HG03575 (cell line): ENCODE data around the gene COX5A.
A peak's percentile ranks its signal among the peaks of the same experiment; 100 is the strongest.

Source experiments
- ATAC-seq: cut with Tn5 transposase; IDR thresholded peaks from one replicate; pipeline ENCODE4 v1.9.1; 2021; ENCODE audit not compliant: unreplicated experiment, insufficient number of reproducible peaks, low FRiP score; ENCODE audit errors: extremely low read depth

COX5A gene

DNA sequence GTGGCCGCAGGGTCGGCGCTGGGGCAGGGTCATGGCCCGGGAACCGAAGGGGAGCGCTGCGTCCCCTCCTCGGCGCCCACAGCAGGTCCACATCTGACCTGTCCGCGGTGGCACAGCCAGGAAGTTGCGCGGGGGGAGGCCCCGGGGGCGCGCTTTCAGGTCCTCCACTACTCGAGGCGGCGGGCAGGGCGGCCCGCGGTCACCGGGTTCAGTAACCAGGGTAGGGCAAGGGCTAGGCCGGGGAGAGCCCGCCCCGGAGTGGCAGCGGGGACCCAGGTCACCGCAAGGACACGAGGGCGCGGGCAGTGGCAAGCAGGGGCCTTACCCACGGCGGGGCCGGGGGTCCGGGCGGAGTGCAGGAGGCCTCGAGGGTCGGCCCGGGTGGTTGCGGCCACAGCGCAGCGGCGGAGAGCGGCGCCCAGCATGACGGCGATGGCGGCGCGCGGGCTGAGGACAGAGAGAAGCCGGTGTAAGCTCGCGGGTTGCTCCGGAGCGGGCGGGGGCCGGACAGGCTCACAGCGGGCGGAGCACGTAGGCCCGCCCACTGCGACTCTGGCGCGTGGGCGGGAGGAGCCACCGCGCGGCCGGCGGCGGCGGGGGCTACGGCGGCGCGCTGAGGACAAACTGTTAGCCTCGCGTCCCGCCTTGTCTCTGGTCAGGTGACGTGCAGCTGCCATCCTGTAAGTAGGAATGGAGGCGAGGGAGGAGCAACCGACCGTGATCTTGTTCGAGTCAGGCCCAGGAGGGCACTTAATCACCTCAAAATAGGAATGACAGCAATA, at the start of gene COX5A:
COX5A (minus strand) TSS at position 484 of the 782 bp plus-strand sequence; CDS start at position 425, 59 bp downstream.
- ATAC-seq, result peak; percentile 39

GRCh38 chr15:74983725-74984231, 45.9 kb upstream of the COX5A start:
- no peak for ATAC-seq

GRCh38 chr15:74982183-74982582, 44.3 kb upstream of the COX5A start:
- ATAC-seq, result no peak

- no peak for ATAC-seq
Measured at GRCh38 chr15:74978503-74978902, 40.6 kb upstream of the COX5A start.

- no peak for ATAC-seq
Measured at GRCh38 chr15:74978077-74978476, 40.2 kb upstream of the COX5A start.

GRCh38 chr15:74977599-74977998, 39.7 kb upstream of the COX5A start:
- ATAC-seq, result no peak

GRCh38 chr15:74976159-74976558, 38.3 kb upstream of the COX5A start:
- no peak for ATAC-seq

DNA sequence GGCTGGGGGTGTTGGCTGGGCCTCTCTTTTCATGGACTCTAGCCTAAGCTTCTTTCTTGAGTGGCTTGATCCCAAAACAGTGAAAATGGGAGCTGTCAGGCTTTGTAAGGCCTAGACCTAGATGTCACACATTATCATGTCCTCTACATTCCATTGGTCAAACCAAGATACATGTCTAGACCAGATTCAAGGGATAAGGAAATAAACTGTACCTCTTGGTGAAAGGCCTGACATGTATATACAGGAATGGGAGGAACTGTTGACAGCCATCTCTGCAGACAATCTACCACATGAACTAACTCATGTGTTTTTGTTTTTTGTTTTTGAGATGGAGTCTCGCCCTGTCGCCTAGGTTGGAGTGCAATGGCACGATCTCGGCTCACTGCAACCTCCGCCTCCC, 29.8 kb upstream of the COX5A start:
- ATAC-seq, result no peak

GRCh38 chr15:74964794-74965193, 26.9 kb upstream of the COX5A start:
- no peak for ATAC-seq

DNA sequence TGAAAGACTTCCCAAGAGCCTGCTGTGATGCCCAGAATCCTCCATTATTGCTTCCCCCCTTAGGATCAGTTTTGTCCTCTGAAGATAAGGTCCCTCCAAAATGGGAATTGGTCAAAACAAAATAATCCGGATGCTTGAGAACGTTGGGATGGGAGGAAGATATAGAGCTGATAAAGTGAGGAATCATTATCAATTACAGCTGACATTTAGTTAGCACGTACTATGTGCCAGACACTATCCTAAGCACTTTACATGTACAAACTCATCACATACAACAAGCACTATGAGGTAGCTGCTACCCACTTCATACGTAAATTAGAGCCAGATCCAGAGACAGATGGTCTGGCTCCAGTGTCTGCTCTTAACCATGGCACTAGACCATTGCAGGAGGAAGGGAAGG, 25.3 kb upstream of the COX5A start:
- ATAC-seq, result no peak

- ATAC-seq, result no peak
Measured at GRCh38 chr15:74962671-74963070, 24.8 kb upstream of the COX5A start.

- no peak for ATAC-seq
Measured at GRCh38 chr15:74962219-74962618, 24.3 kb upstream of the COX5A start.

DNA sequence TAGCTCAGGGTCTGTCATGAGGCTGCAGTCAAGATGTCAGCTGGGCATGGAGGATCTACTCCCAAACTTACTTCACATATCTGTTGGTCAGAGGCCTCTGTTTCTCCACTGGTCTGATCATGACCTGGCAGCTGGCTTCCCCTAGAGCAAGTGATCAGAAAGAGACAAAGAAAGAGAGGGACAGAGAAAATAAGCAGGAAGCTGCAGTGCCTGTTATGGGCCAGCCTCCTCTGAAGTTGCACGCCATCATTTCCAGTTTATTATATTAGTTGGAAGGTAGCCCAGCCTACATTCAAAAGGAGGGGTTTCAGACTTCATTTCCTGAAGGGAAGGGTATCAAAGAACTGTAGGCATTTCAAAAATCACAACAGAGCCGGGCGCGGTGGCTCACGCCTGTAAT, 23.7 kb upstream of the COX5A start:
- ATAC-seq, result no peak

DNA sequence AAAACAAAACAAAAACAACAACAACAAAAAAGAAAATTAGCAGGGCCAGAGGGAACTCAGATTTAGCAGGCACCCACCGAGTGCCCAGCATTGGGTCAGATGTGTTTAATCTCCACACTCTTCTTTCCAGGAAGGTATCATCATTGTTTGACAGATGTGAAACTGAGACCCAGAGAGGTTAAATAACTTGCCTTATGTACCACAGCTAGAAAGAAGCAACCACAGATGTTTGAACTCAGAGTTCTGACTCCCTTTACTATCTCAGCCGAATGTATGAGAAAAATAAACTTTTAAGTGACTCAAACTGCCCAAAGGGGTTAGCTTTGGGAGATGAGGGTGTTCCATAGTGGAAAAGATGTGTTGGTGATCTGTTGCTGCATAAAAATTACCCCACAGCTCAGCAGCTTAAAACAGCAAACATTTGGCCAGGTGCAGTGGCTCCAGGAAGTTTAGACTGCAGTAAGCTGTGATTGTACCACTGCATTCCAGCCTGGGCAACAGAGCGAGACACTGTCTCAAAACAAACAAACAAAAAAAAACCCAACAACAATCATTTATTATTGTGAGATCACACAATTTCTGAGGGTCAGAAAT, 23.2 kb upstream of the COX5A start:
- no peak for ATAC-seq

GRCh38 chr15:74960286-74960685, 22.4 kb upstream of the COX5A start:
- ATAC-seq, result no peak

DNA sequence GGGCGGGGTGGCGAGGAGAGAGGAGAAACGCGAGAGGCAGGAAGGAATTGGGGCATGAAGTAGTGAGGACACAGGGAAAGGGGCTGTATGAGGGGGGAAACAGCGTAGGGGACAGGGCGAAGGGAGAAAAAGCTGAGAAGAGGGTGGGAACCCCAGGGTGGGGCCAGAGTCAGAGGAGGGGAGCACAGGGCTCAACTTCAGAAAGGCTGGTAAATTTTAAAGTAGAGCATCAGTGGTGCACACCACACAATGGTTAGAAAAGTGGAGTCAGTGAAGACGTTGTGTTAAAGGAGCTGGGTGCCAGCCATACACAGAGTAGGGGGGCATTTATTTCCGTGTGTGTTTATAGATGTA, 21.7 kb upstream of the COX5A start:
- ATAC-seq, result no peak

DNA sequence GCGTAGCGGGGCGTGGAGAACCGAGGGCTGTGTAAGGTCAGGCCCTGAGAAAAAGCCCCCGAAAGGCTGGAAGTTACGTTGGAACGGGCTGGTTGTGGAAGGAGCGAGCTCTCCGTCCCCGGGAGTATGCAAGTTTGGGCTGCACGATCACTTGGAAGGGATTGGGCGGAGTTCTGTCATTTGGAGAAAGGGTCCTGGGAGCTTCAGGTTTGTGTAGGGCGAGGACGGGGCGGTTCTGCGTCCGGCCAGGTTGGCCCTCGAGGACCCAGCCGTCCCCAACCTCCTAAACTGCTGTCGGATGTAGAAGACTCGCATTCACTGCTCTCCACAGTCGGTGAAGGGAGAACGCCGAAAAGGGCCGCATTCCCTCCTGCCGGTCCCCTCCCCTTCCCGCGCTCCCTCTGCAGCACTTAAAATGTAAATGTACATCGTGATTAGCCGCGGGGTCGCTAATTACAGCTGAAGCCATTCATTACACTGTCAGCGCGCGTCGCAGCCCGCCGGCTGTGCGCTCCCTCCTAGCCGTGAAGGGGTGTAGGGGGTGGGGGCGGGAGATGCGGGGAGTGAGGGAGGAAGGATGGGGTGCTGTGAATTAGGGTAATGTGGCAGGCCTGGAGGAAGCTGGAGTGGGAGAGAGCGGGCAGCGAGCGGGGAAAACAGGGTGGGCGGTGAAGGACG, 21.2 kb upstream of the COX5A start:
- ATAC-seq, result no peak

DNA sequence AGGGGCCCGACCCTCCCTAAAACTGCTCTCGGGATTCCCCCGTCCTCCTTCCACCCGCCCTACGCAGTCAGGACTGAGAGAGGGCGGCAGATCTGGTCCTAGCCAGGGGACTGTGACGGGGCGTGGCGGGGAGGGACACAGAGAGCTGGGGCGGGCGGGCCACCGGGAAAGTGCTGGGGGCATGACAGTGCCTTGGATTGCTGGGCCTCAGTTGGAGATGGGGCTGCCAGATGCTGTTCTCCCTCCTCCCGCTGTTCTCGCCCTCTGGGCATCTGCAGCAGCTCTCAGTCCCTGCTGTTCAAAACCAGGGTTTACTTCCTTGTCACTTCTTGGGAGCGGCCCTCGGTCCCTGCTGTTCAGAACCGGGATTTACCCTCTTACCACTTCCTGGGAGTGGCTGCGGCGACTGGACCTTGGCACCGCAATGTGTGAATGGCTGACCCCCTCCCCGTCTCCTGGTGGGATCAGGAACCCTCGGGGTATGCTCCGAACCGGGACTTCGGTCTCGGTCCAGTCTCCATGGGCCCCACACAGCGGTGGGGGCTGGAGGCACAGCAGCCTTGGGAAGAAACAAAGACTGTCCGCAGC, 20.5 kb upstream of the COX5A start:
- no peak for ATAC-seq

- no peak for ATAC-seq
Measured at GRCh38 chr15:74957476-74958035, 19.7 kb upstream of the COX5A start.
